GM21390 (cell line): ENCODE results near the gene NEUROG1.

Source experiments
- ATAC-seq: cut with Tn5 transposase; IDR thresholded peaks from one replicate; pipeline ENCODE4 v1.9.1; 2021; ENCODE audit not compliant: unreplicated experiment

NEUROG1 gene

GRCh38 chr5:135535820-135536801 is at the start of gene NEUROG1:
Gene NEUROG1, minus strand, starts transcription at chr5:135535964. Its CDS starts 274 bp downstream, at chr5:135535690.
- no peak for ATAC-seq

GRCh38 chr5:135584918-135585317 is 49.2 kb upstream of the NEUROG1 start:
- ATAC-seq: no peak

GRCh38 chr5:135584276-135584675 is 48.5 kb upstream of the NEUROG1 start:
- ATAC-seq: no peak

GRCh38 chr5:135582099-135582781 is 46.5 kb upstream of the NEUROG1 start:
- no peak for ATAC-seq

- ATAC-seq: no peak
Measured at GRCh38 chr5:135578685-135579341, 43.0 kb upstream of the NEUROG1 start, which contains the start of gene CXCL14. Gene CXCL14, minus strand, starts transcription at chr5:135578991. Its CDS starts 213 bp downstream, at chr5:135578778.

- ATAC-seq: no peak
Measured at GRCh38 chr5:135578305-135578684, 42.5 kb upstream of the NEUROG1 start.

- ATAC-seq: no peak
Measured at GRCh38 chr5:135577421-135577820, 41.7 kb upstream of the NEUROG1 start.

- no peak for ATAC-seq
Measured at GRCh38 chr5:135576075-135576599, 40.4 kb upstream of the NEUROG1 start.

GRCh38 chr5:135574493-135574892 is 38.7 kb upstream of the NEUROG1 start:
- ATAC-seq: no peak

GRCh38 chr5:135571902-135572301 is 36.1 kb upstream of the NEUROG1 start:
- no peak for ATAC-seq

GRCh38 chr5:135571066-135571609 is 35.4 kb upstream of the NEUROG1 start:
- no peak for ATAC-seq

GRCh38 chr5:135570453-135570764 is 34.6 kb upstream of the NEUROG1 start:
- no peak for ATAC-seq

GRCh38 chr5:135569755-135570452 is 34.1 kb upstream of the NEUROG1 start:
- no peak for ATAC-seq

GRCh38 chr5:135568923-135569360 is 33.2 kb upstream of the NEUROG1 start:
- ATAC-seq: no peak

GRCh38 chr5:135568246-135568645 is 32.5 kb upstream of the NEUROG1 start:
- ATAC-seq: no peak

- ATAC-seq: no peak
Measured at GRCh38 chr5:135567661-135568060, 31.9 kb upstream of the NEUROG1 start.

- no peak for ATAC-seq
Measured at GRCh38 chr5:135566422-135567400, 30.9 kb upstream of the NEUROG1 start.

GRCh38 chr5:135565725-135566421 is 30.1 kb upstream of the NEUROG1 start:
- ATAC-seq: no peak

GRCh38 chr5:135565266-135565665 is 29.5 kb upstream of the NEUROG1 start:
- ATAC-seq: no peak
